HG03354 (cell line): ENCODE measurements around the gene SLC26A8.
"Not testable (repeated sequence)": the region's sequence is repeated elsewhere in the genome, so short reads cannot be mapped to it uniquely, and the experiment has no call there.

ENCODE experiments used
- ATAC-seq: cut with Tn5 transposase; IDR thresholded peaks from one replicate; pipeline ENCODE4 v1.9.1; 2021; ENCODE audit warnings: mild to moderate bottlenecking; ENCODE audit not compliant: unreplicated experiment, poor library complexity, severe bottlenecking

Gene SLC26A8

DNA sequence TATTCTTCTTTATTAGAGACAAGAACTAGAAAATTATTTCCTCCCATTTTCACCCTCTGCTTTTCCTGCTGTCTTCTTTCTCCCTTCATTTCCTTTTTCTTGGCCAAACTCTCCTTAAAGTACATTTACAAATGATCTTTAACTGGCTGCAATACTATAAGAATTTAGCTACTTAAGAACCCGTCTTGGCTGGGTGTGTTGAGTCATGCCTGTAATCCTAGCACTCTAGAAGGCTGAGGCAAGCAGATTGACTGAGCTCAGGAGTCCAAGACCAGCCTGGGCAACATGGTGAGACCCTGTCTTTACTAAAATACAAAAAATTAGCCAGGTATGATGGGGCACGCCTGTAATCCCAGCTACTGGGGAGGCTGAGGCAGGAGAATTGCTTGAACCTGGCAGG, 64.3 kb downstream of the SLC26A8 start:
- ATAC-seq: no peak

- ATAC-seq: no peak
Observed at GRCh38 chr6:35955970-35956369, 68.5 kb downstream of the SLC26A8 start.

GRCh38 chr6:35955521-35955920, 68.9 kb downstream of the SLC26A8 start:
- no peak for ATAC-seq

DNA sequence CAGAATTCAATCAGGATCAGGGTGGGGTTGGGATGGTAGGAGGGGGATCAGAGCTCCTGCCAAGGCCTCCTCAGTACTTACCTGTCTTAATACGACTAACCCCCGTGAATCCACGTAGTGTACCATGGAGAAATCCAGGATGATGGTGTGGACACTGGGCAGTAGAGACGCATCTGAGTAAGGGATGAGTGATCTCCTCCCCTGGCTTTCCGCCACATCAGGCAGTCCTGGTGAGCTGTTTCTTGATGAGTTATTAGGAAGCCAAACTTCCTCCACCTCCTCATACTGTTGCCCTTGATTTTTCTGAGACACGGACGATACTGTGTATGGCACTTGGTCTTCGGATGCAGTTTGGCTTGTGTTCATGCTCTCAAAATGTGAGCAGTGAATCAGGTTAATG, 69.4 kb downstream of the SLC26A8 start:
- ATAC-seq: no peak

DNA sequence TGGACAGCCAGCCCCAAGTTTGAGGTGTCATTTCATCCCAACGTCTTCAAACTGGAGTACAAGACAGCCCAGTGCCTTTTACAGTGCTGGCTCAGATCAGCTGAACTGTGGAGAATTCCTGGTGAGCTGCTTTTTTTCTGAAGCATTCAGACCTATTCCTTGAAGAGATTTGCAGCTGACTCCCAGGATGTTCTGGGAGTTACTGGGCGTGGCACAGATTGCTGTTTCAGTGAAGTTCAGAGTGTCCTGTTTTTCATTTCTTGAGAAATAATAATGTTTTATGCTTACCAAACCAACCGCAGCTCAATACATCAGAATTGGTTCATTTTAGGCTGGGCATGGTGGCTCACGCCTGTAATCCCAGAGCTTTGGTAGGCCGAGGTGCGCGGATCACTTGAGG, 70.1 kb downstream of the SLC26A8 start:
- no peak for ATAC-seq

GRCh38 chr6:35948725-35949124, 75.7 kb downstream of the SLC26A8 start:
- ATAC-seq: no peak

DNA sequence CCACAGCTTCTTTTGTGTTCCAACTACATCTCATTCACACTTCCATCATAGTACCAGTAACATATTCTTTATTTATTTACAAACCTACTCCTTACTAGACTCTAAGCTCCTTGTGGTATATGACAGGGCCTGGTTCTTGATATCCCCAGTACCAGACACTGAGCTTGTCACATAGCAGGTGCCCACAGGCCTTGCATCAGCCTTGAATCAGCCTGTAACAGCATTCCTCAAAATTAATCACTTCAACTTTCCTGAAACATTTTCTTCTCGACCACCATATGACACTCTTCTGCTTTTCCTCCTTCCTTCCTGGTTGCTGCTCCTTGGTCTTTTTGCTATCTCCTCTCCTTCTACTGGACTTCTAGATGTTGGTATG, 78.8 kb downstream of the SLC26A8 start:
- no peak for ATAC-seq

DNA sequence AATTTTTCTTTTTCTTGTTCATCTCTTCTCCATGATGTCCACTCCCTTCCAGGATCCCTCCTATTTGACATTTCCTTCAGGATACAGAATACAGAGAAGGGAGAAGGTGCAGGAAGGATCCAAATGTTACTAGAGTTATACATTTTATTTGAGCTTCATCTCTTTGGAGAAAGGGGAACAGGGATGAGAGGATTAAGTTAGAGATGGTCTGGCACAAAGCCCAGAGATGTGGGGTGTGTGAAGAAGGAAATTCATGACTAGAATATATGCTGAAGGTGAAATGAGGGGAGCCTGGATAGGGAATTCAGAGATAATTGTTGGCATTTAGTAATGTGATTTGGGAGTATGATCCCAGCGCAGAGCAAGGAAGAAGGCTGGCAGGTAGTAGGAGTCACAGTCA, 81.1 kb downstream of the SLC26A8 start:
- ATAC-seq: no peak

DNA sequence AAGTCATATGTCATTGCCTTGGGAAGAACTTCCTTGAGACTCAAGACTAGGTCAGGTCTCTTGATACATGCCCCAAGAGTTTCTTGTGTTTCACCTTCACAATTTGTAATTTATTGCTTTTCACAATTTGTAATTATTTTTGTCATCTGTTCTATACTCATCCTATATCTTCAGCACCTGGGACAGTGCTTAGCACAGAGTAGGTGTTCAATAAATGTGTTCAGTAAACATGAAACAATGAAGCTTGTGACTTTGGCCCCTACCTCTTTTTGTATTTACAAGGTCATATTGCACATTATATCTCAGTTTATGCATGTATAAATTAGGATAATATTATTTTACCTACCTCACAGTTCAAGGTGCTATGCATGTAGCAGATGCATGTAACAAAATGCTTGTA, 82.1 kb downstream of the SLC26A8 start:
- no peak for ATAC-seq

GRCh38 chr6:35941170-35941569, 83.3 kb downstream of the SLC26A8 start:
- ATAC-seq: not testable (repeated sequence)

DNA sequence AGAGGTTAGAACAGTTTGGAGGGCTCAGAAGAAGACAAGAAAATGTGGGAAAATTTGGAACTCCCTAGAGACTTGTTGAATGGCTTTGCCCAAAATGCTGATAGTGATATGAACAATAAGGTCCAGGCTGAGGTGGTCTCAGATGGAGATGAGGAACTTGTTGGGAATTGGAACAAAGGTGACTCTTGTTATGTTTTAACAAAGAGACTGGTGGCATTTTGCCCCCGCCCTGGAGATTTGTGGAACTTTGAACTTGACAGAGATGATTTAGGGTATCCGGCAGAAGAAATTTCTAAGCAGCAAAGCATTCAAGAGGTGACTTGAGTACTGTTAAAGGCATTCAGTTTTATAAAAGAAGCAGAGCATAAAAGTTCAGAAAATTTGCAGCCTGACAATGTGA, 84.4 kb downstream of the SLC26A8 start:
- ATAC-seq: not testable (repeated sequence)

GRCh38 chr6:35939259-35939658, 85.2 kb downstream of the SLC26A8 start:
- not testable (repeated sequence) for ATAC-seq

DNA sequence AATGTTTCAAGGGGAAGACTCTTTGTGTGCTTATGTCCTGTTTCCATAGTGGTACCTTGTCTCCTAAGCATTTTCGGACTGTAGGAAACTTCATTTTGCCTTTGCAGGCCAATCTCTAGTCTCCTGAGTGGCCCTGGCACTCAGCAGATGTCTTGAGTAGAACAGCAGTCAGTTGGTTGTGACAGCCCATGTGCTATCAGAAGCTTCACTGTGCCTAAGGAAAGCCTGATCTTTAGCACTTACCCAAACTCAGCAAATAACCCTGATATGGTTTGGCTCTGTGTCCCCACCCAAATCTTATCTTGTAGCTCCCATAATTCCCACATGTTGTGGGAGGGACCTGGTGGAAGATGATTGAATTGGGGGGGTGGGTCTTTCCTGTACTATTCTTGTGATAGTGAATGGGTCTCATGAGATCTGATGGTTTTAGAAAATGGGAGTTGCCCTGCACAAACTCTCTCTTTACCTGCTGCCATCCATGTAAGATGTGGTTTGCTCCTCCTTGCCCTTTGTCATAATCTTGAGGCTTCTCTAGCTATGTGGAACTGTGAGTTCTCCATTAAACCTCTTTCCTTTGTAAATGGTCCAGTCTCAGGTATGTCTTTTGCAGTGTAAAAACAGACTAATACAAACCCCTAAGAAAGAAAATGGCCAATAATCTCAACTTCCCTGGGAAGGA, 87.6 kb downstream of the SLC26A8 start:
- ATAC-seq: no peak

- no peak for ATAC-seq
Observed at GRCh38 chr6:35935469-35935868, 89.0 kb downstream of the SLC26A8 start.

GRCh38 chr6:35933844-35934243, 90.6 kb downstream of the SLC26A8 start:
- no peak for ATAC-seq

GRCh38 chr6:35931873-35932272, 92.6 kb downstream of the SLC26A8 start:
- not testable (repeated sequence) for ATAC-seq

DNA sequence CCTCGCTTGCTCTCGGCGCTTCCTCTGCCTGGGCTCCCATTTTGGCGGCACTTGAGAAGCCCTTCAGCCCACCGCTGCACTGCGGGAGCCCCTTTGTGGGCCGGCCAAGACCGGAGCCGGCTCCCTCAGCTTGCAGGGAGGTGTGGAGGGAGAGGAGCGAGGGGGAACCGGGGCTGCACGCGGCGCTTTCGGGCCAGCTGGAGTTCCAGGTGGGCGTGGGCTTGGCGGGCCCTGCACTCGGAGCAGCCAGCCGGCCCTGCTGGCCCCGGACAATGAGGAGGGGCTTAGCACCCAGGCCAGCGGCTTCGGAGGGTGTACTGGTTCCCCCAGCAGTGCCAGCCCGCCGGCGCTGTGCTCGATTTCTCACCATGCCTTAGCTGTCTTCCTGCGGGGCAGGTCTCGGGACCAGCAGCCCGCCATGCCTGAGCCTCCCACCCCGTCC, 93.3 kb downstream of the SLC26A8 start:
- ATAC-seq: no peak

DNA sequence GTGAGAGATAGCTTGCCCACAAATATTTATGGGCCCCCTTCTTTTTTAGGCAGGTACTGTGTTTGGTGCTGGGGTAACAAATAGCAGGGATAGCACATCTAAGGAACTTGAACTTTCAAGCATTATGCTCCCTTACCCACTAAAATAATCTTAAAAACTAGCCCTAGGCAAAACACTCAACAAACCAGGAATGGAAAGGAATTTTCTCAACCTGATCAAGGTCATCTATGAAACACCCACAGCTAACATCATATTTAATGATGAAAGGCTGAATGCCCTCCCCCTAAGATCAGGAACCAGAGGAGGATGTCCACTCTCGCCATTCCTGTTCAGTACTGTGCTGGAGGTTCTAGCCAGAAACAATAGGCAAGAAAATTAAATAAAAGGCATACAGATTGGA, 94.8 kb downstream of the SLC26A8 start:
- no peak for ATAC-seq

- no peak for ATAC-seq
Observed at GRCh38 chr6:35926509-35927215, 97.8 kb downstream of the SLC26A8 start.

GRCh38 chr6:35925961-35926360, 98.5 kb downstream of the SLC26A8 start:
- no peak for ATAC-seq

DNA sequence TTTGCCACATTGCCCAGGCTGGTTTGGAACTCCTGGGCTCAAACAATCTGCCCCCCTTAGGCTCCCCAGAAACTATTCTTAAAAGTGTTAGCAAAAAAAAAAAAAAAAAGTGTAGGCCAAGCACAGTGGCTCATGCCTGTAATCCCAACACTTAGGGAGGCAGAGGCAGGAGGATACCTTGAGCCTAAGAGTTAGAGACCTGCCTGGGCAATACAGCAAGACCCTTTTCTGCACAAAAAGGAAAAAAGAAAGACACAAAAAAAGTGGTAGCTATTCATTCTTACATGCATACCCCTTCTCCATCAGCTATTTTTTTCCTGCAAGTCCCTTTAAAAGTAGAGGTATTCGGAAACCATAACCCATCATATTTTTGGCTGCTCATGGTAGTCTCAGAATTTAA, 100.3 kb downstream of the SLC26A8 start:
- no peak for ATAC-seq
